Bronchus fibroblast of lung (primary cell): ENCODE data around the gene OXLD1. TPM values are rescaled to one million over a fixed set of nuclear protein-coding genes. Genes with fewer than 3 reads are reported as not detected.

ENCODE experiments used
- total RNA-seq: library from RNA; depleted of rRNA; stranded (reverse); fragments of >200 nt; gene quantifications from 2 replicates; pipeline ENCODE4 v1.2.3, GENCODE V29; 2015

Gene OXLD1
- 47.1 and 52.9 TPM in 2 replicates for total RNA-seq

DNA sequence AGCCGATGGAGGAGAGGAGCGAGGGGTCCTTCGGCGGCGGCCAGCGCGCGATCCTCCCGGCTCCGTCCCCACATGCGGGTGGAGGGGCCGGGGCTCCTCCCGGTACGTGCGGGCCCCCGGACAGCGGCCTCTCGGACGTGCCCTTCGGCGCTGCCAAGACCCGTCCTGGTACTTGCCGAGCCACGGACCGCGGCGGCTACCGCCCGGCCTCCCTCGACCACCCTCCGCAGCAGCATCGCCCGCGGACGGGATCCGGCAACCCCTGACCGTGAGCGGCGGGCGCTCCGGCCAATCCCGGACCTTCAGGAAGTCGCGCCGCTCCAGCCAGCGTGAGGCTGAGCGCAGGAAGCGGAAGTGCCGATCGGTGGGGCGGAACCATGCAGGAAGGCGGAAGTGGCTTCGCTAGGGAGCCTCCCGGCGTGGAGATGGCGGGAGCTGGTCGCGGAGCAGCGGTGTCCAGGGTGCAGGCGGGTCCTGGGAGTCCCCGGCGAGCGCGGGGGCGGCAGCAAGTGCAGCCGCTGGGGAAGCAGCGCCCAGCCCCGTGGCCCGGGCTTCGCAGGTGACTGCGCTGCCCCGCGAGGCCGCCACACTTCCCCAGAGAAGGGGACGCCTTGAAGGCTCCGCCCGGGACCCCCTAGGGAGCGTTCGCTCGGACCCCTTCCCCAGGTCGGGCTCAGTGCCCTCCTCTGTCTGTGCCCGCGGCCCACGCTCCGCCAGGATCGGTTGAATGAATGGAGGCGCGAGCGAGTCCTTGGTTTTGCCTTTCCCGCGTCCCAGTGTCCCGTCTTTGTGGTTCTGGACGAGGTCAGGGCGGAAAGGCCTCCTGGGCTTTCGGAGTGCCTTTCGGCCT is at the start of gene OXLD1, which contains the start of gene CCDC137:
Gene OXLD1, minus strand, starts transcription at position 264 of the 850 bp plus-strand sequence. Its CDS starts 28 bp downstream, at position 236.
Gene CCDC137, plus strand, starts transcription at position 396 of the 850 bp plus-strand sequence. Its CDS starts 30 bp downstream, at position 426.

DNA sequence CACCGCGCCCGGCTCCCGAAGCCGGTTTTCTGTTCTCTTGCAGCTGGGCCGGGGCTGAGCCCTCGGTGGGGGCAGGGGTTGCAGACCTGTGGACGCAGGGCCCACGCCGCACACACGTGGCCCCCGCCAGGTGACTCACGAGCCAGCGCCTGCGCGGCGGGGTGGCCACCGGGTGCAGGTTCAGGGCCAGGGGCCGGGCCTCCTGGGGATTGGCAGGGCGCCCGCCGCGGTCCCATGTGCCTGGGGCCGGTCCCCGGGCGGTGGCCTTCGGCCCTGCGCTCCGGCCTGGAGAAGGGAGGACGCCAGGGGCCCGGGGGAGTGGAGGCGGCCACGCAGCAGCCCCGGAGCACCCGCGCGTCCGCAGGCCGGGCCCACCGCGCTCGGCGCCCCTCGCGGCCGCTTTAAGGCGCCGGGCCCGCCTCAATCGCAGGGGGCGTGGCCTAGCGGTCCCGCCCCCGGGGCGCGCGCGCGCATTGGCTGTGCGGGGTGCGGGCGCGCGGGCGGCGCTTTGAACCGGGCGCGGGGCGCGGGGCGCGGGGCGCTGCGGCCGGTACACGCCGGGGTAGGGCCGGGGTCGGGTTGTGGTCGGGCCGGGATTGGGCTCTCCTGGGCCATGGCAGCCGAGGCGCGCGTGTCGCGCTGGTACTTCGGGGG is 45.5 kb upstream of the OXLD1 start, which contains the start of gene SLC25A10:
Gene SLC25A10, plus strand, starts transcription at position 471 of the 654 bp plus-strand sequence. Its CDS starts 143 bp downstream, at position 614.

DNA sequence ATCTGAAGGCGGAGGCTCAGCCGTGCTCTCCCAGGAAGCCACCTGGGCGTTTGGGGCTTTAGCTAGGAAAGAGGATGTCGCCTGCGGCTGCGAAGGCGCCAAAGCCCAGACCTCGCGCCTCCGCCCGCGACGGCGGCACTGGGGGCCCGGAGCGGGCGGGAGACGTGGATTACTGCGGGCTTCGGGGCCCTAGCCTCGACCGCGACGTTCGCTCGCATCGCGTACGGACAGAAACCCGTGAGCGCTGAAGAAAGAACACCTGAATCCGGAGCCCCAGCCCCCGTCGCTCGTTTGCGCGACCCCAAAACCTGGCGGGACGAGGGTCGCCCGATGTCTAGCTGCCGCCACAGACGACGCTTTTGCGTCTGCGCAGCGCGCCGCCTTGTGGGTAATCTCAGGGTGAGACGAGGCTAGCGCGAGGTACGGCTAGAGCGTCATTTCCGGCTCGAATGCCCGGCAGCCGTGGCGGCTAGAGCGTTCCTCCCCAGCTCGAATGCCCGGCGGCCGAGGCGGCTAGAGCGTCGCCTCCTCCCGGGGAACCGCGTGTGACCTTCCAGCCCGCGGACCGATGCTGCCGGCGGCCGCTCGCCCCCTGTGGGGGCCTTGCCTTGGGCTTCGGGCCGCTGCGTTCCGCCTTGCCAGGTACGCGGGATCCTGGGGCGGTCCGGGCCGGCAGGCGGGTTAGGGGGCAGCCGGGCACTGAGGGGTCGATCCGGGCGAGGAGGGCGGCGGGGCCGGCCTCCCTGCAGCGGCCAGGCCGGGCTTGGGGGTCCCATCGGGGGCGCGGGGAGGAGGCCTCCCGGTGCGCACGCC is 36.7 kb upstream of the OXLD1 start, which contains the start of gene MRPL12:
Gene MRPL12, plus strand, starts transcription at position 434 of the 813 bp plus-strand sequence. Its CDS starts 135 bp downstream, at position 569.

DNA sequence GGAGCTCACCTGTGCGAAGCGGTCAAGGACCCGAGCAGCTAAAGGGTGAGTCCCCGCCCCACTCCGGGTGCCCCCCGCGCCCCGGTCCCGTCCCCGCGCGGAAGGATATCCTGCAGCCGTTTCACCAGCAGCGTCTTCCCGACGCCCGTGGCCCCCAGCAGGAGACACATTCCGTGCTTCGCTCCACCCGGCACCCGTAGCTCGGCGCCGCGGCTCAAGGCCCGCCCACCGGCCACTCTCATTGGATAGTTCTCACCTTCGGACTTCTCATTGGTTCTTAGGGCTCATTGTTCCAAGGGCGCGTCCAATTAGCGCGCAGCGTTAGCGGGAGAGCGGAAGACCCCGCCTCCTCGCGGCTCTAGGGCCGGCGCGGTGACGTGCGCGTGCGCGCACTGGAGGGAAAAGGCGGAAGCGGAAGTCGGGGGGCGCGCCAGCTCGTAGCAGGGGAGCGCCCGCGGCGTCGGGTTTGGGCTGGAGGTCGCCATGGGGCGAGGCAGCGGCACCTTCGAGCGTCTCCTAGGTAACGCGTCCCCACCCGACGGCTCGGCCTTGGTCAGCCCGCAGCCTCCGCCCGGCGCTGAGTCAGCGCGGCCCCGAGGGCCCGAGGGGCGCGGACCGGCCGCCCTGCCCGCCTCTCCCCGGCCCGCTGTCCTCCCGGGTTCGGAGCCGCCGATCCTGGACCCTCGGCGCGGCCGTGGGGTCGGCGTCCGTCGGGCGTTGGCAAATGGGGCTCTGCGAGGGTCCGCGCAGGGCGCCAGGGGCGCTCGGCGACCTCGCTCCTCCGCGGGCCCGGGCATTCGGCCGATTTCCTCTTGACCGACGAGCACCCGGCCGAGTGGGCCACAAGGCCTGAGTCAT is 17.4 kb upstream of the OXLD1 start, which contains the start of the genes ARL16 and HGS:
Gene ARL16, minus strand, starts transcription at position 214 of the 858 bp plus-strand sequence. Its CDS starts 44 bp downstream, at position 170.
Gene HGS, plus strand, starts transcription at position 428 of the 858 bp plus-strand sequence. Its CDS starts 56 bp downstream, at position 484.

DNA sequence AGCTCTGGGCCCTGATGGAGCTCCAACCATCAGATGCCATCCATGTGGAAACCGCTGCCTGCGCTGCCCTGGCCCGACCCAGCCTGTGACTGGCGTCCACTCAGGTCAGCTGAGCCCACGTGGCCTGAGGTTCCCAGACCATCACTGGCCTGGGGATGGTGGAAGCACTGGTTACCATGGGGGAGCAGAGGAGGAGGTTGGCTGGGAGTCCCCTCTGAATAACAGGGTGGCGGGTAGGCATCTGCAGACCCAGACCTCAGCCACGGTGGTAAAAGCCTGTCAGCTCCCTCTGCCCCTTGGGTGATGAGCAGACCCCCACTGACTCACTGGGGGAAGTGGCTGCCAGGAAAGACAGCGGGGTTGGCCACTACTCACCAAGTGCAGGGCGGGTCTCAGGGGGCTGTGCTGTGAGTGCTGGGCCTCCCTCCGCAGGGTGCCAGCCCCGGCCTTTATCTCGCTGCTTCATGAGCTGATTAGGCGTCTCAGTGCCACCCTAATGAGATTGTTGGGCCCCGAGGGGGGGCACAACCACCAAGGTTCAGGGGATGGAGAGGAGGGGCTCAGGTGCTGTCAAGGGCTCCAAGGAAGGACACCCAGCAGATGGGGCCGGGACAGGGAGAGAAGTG is 10.2 kb downstream of the OXLD1 start, which contains the start of gene PDE6G:
Gene PDE6G, minus strand, starts transcription at position 425 of the 626 bp plus-strand sequence. CDS start 3,237 bp downstream, outside the sequence.

DNA sequence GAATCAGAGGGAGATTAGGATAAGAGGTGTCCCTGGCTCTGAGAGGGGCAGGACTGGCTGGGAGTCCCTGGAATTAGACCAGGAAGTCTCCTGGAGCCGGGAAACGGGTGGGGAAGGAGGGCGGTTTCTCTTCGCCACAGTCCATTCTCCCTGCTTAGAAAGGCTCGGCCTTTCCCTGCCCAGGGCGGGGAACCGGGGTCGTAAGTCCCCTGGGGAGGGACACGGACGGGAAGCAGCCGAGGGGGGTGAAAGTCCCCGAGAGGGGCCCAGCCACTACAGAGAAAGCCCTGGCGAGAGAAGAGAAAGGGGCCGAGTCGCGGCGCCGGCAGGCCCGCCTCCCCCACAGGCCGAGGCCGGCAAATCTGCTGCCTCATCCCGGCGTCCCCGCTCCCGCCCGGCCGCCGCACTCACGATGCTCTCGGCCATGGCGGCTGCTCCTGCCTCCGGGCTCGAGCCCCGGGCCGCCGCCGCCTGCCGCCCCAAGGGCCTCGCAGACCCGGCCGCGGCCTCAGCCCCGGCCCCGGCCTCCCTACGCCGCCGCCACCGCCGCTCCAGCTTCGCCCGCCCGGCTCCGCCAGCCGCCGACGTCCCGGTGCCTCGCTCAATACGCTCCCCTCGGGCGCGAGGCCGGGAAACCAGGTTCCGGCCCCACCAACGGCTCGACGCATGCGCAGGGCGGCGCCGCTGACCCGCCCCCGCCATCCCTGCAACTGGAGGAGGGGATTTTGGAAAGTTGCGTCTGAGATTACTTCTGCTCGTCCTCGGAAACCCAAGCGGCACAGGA is 29.7 kb downstream of the OXLD1 start, which contains the start of the genes NPLOC4 and TSPAN10:
Gene NPLOC4, minus strand, starts transcription at position 608 of the 784 bp plus-strand sequence. Its CDS starts 182 bp downstream, at position 426.
Gene TSPAN10, plus strand, starts transcription at position 692 of the 784 bp plus-strand sequence. CDS start 5,217 bp downstream, outside the sequence.

Other genes starting within 250 kb of the OXLD1 start
- 10,312 and 10,388 TPM in 2 replicates for gene ACTG1, start 153.8 kb downstream of the OXLD1 start, total RNA-seq
- 0.15 TPM in 1 of 2 replicates, not detected in the other for gene FSCN2, start 138.2 kb downstream of the OXLD1 start, total RNA-seq
- gene FAAP100, start 114.3 kb downstream of the OXLD1 start, total RNA-seq, result 26.6 and 30.3 TPM in 2 replicates
- gene NPLOC4, start 29.5 kb downstream of the OXLD1 start, total RNA-seq, result 46.4 and 48.6 TPM in 2 replicates
- gene TSPAN10, start 29.4 kb downstream of the OXLD1 start, total RNA-seq, result 0.34 and 0.59 TPM in 2 replicates
- 1.3 and 2.2 TPM in 2 replicates for gene PDE6G, start 10.1 kb downstream of the OXLD1 start, total RNA-seq
- 12.9 and 14.9 TPM in 2 replicates for gene CCDC137, start 132 bp upstream of the OXLD1 start, total RNA-seq
- 47.9 and 48.9 TPM in 2 replicates for gene ARL16, start 17.2 kb upstream of the OXLD1 start, total RNA-seq
- 101 and 102 TPM in 2 replicates for gene HGS, start 17.4 kb upstream of the OXLD1 start, total RNA-seq
- 123 and 155 TPM in 2 replicates for gene MRPL12, start 36.8 kb upstream of the OXLD1 start, total RNA-seq
- gene SLC25A10, start 45.7 kb upstream of the OXLD1 start, total RNA-seq, result 32.7 and 38.0 TPM in 2 replicates
- gene GCGR, start 137.5 kb upstream of the OXLD1 start, total RNA-seq, result not detected in 2 replicates
- gene MCRIP1, start 166.7 kb upstream of the OXLD1 start, total RNA-seq, result 131 and 139 TPM in 2 replicates
- not detected in 2 replicates for gene PPP1R27, start 168.4 kb upstream of the OXLD1 start, total RNA-seq
- gene P4HB, start 193.9 kb upstream of the OXLD1 start, total RNA-seq, result 1,092 and 1,218 TPM in 2 replicates
- 498 and 540 TPM in 2 replicates for gene ARHGDIA, start 204.7 kb upstream of the OXLD1 start, total RNA-seq
- gene ALYREF, start 225.0 kb upstream of the OXLD1 start, total RNA-seq, result 243 and 244 TPM in 2 replicates
- gene ANAPC11, start 225.1 kb upstream of the OXLD1 start, total RNA-seq, result 306 and 308 TPM in 2 replicates
- 1.3 TPM in 2 replicates for gene NPB, start 235.6 kb upstream of the OXLD1 start, total RNA-seq
- gene PCYT2, start 244.8 kb upstream of the OXLD1 start, total RNA-seq, result 138 and 142 TPM in 2 replicates